ENCODE measurements around the gene SET. TPM values are rescaled to one million over a fixed set of nuclear protein-coding genes. Genes with fewer than 3 reads are reported as not detected.
A peak's percentile ranks its signal among the peaks of the same experiment; 100 is the strongest.
"Not testable (repeated sequence)": the region's sequence is repeated elsewhere in the genome, so short reads cannot be mapped to it uniquely, and the experiment has no call there.

Gene SET, protein sequence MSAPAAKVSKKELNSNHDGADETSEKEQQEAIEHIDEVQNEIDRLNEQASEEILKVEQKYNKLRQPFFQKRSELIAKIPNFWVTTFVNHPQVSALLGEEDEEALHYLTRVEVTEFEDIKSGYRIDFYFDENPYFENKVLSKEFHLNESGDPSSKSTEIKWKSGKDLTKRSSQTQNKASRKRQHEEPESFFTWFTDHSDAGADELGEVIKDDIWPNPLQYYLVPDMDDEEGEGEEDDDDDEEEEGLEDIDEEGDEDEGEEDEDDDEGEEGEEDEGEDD
- total RNA-seq (100 to 1,000 TPM; 445 to 512 TPM), polyA plus RNA-seq (ENCODE audit: insufficient read length in 2 of 2) (100 to 1,000 TPM; 398 to 461 TPM)
- long read RNA-seq, donor 1, transcript SET-201 (8 exons, 2,915 nt): major isoform, 130 of 1,010 reads
- long read RNA-seq, donor 1, partial matches to known transcripts: 875 of 1,010 reads
- long read RNA-seq, donor 1, other reads (novel, unspliced or antisense): 0 of 1,010 reads
- long read RNA-seq, donor 2, transcript SET-201 (8 exons, 2,915 nt): major isoform, 58 of 99 reads
- long read RNA-seq, donor 2, partial matches to known transcripts: 40 of 99 reads
- long read RNA-seq, donor 2, other reads (novel, unspliced or antisense): 0 of 99 reads
- long read RNA-seq, donor 3, transcript SET-201 (8 exons, 2,915 nt): major isoform, 63 of 361 reads
- long read RNA-seq, donor 3, partial matches to known transcripts: 294 of 361 reads
- long read RNA-seq, donor 3, other reads (novel, unspliced or antisense): 0 of 361 reads
- long read RNA-seq, donor 4, transcript SET-204 (8 exons, 2,850 nt): minor isoform, 7 of 979 reads
- long read RNA-seq, donor 4, transcript SET-201 (8 exons, 2,915 nt): major isoform, 89 of 979 reads
- long read RNA-seq, donor 4, partial matches to known transcripts: 881 of 979 reads
- long read RNA-seq, donor 4, other reads (novel, unspliced or antisense): 0 of 979 reads

DNA sequence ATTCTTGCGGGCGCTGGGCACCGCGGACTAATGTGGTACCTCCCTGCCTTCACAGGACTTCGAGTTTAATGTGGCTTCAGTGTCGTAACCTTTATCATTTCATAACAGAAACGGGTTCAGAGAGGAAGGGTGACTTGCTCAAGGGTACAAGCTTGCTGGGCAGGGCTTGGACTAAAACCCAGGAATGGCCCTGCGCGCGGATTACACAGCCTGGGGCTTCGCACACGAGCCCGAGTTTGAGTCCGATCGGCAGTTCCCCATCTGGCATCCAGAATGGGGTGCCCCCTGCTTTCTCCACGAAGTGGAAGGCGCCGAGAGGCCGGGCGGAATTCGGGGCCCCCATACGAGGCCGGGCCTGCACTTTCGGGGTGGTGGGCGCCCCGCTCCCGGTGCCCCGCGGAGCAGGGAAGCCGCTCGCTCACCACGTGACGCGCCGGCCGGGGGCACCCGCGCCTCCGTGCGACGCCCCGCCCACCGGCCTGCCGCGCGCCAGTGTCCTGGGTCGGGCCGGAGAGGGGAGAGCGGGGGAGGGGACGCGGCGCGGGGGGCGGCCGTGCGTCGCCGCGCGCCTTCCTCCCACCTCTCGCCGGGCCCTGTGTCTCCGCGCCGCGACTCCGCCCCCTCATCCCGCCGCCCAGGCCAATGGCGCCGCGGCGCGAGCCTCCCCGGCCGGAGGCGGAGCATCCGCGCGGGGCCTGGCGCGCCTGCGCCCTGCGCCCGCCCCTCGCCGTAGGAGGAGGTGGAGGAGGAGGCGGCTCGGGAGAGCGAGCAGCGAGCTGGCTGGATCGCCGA, at the start of gene SET:
Gene SET (plus strand): TSS at position 722 of the 792 bp plus-strand sequence. CDS start 361 bp downstream, outside the sequence.
- peak within 1 kb of the TSS; percentile 83 for H3K4me3 ChIP-seq (ENCODE audit: low read depth, low read length)
- H3K27ac ChIP-seq (ENCODE audit: low read depth, low read length): peak within 1 kb of the TSS; percentile 97
- DNase-seq (ENCODE audit: low read depth in 4 of 6, low spot score in 6 of 6): peak; percentile 79 to 98 (median 90)
- peaks cover 28% of the 10 kb centered on the region for H3K4me1 ChIP-seq (ENCODE audit: control insufficient read depth, insufficient read depth, low read length)
- H3K36me3 ChIP-seq (ENCODE audit: control insufficient read depth, insufficient read depth, low read length): peaks cover 8% of the 10 kb centered on the region
- peaks cover 6% of the 10 kb centered on the region for H3K27me3 ChIP-seq (ENCODE audit: control insufficient read depth, insufficient read depth, low read length)
- H3K9me3 ChIP-seq (ENCODE audit: control insufficient read depth, insufficient read depth, low read length): no peaks in the 10 kb centered on the region
- WGBS (ENCODE audit: insufficient coverage): 2% methylated on average over 91 of the region's 93 CpGs

DNA sequence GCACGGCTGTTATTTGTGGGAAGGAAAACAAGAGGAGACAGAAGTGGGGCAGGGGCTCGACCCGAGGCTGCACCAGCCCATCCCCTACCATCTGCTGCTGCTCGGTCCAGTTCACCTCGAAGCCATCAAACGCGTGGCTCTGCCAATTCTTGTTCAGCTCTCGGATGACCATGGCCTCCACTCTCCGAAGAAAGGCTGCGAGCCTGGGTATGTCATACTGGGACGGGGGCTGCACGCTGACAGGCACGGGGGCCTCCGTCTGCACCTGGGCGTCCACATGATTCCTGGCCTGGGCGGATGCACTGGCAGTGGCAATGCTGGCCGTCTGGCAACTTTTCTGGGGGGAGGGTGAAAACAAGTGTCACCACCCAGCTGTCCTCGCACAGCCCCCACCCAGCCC, 48.4 kb upstream of the SET start:
- no peak for DNase-seq (ENCODE audit: low read depth in 4 of 6, low spot score in 6 of 6)
- no peak overlapping the region for H3K4me3 ChIP-seq (ENCODE audit: low read depth, low read length)
- peaks cover 51% of the 10 kb centered on the region for H3K36me3 ChIP-seq (ENCODE audit: control insufficient read depth, insufficient read depth, low read length)
- whole genome bisulfite sequencing (ENCODE audit: insufficient coverage): 93% methylated on average over 15 of the region's 18 CpGs
- peaks cover 5% of the 10 kb centered on the region for H3K4me1 ChIP-seq (ENCODE audit: control insufficient read depth, insufficient read depth, low read length)
- H3K27ac ChIP-seq (ENCODE audit: low read depth, low read length): no peak overlapping the region
- no peaks in the 10 kb centered on the region for H3K27me3 ChIP-seq (ENCODE audit: control insufficient read depth, insufficient read depth, low read length)
- no peaks in the 10 kb centered on the region for H3K9me3 ChIP-seq (ENCODE audit: control insufficient read depth, insufficient read depth, low read length)

DNA sequence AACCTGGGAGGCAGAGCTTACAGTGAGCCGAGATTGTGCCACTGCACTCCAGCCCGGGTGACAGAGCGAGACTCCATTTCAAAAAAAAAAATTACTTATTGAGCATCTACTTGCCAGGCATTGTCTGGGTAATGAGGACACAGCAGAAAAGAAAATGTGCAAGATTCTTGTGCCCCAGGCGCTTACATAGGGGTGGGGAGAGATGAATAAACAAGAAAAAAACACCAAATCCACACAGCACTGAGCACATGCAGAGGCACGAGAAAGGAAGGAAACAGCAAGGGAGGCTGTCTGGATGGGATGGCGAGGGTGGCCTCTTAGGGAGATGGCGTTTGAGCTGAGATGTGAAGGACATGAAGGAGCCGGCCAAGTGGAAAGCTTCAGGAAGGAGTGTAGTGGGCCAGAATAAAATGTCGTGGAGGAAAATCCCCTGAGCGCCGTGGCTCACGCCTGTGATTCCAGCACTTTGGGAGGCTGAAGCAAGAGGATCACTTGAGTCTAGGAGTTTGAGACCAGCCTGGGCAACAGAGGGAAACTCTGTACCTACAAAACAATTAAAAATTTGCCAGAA, 46.3 kb upstream of the SET start:
- Histone ChIP-seq H3K36me3 (ENCODE audit: control insufficient read depth, insufficient read depth, low read length) (peaks cover 32% of the 10 kb centered on the region), H3K27me3 (ENCODE audit: control insufficient read depth, insufficient read depth, low read length) (no peaks in the 10 kb centered on the region), H3K4me3 (ENCODE audit: low read depth, low read length) (no peak overlapping the region), H3K27ac (ENCODE audit: low read depth, low read length) (no peak overlapping the region), H3K9me3 (ENCODE audit: control insufficient read depth, insufficient read depth, low read length) (no peaks in the 10 kb centered on the region), H3K4me1 (ENCODE audit: control insufficient read depth, insufficient read depth, low read length) (no peaks in the 10 kb centered on the region)
- DNase-seq (ENCODE audit: low read depth in 4 of 6, low spot score in 6 of 6): no peak
- WGBS (ENCODE audit: insufficient coverage): 65% methylated on average over 8 of the region's 12 CpGs

DNA sequence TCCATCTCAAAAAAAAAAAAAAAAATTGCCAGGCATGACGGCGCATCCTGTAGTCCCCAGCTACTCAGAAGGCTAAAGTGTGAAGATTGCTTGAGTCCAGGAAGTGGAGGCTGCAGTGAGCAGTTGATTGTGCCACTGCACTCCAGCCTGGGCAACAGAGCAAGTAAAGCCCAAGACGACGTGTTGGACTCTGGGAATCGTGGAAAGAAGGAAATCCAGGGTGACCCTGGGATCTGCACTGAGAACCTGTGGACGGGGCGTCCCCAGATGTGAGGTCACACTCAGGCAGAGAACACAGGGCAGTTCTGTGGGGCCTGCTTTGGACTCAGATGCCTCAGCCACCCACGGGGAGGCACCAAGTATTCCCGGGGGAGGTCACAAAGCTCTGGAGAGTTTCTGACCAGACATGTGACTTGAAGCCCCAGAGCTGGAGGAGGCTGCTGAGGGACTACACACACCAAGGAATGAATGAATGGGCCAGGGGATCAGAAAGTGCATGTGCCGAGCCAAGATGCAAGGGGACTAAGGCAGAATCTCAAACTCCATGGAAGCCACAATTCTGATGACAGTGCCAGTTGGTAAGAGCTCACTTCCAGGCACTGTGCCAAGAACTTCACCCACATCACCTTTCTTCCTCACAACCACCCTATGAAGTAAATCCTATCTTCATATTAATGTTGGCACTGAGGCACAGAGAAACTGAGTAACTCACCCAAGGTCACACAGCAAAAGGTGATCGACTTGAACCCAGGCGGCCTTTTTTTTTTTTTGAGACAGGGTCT, 45.3 kb upstream of the SET start:
- DNase-seq (ENCODE audit: low read depth in 4 of 6, low spot score in 6 of 6): no peak
- H3K27ac ChIP-seq (ENCODE audit: low read depth, low read length): no peak overlapping the region
- H3K4me3 ChIP-seq (ENCODE audit: low read depth, low read length): no peak overlapping the region
- H3K4me1 ChIP-seq (ENCODE audit: control insufficient read depth, insufficient read depth, low read length): no peaks in the 10 kb centered on the region
- peaks cover 37% of the 10 kb centered on the region for H3K36me3 ChIP-seq (ENCODE audit: control insufficient read depth, insufficient read depth, low read length)
- no peaks in the 10 kb centered on the region for H3K9me3 ChIP-seq (ENCODE audit: control insufficient read depth, insufficient read depth, low read length)
- no peaks in the 10 kb centered on the region for H3K27me3 ChIP-seq (ENCODE audit: control insufficient read depth, insufficient read depth, low read length)
- 82% methylated on average over 12 of the region's 12 CpGs for WGBS (ENCODE audit: insufficient coverage)

DNA sequence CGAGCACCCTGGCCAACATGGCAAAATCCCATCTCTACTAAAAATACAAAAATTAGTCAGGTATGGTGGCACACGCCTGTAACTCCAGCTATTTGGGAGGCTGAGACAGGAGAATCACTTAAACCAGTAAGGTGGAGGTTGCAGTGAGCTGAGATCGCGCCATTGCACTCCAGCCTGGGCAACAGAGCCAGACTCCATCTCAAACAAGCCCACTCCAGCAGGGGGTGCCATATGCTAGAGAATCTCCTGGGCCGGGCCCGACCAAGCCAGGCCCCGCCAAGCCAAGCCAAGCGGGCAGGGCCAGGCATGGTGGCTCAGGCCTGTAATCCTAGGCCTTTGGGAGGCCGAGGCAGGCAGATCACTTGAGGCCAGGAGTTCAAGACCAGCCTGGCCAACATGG, 40.8 kb upstream of the SET start:
- H3K36me3 ChIP-seq (ENCODE audit: control insufficient read depth, insufficient read depth, low read length): peaks cover 21% of the 10 kb centered on the region
- H3K4me1 ChIP-seq (ENCODE audit: control insufficient read depth, insufficient read depth, low read length); H3K27ac ChIP-seq (ENCODE audit: low read depth, low read length); H3K4me3 ChIP-seq (ENCODE audit: low read depth, low read length); H3K27me3 ChIP-seq (ENCODE audit: control insufficient read depth, insufficient read depth, low read length); H3K9me3 ChIP-seq (ENCODE audit: control insufficient read depth, insufficient read depth, low read length); DNase-seq (ENCODE audit: low read depth in 4 of 6, low spot score in 6 of 6): not testable (repeated sequence)
- 100% methylated on average over 4 of the region's 9 CpGs for WGBS (ENCODE audit: insufficient coverage)

DNA sequence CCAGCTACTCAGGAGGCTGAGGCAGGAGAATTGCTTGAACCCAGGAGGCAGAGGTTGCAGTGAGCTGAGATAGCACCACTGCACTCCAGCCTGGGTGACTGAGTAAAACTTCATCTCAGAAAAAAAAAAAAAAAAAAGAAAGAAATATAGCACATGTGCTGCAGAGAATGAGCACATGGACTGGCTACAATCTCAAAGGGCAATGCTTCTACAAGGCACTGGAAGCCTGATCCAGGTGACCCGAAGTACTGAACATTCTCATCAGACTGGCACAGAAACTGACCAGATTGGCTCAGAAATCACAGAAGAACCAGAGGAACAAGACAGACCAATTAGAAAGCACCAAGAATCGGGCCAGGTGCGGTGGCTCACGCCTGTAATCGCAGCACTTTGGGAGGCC, 37.2 kb upstream of the SET start:
- WGBS (ENCODE audit: insufficient coverage): 100% methylated on average over 5 of the region's 5 CpGs
- no peak for DNase-seq (ENCODE audit: low read depth in 4 of 6, low spot score in 6 of 6)
- H3K36me3 ChIP-seq (ENCODE audit: control insufficient read depth, insufficient read depth, low read length): peaks cover 20% of the 10 kb centered on the region
- no peaks in the 10 kb centered on the region for H3K27me3 ChIP-seq (ENCODE audit: control insufficient read depth, insufficient read depth, low read length)
- peaks cover 12% of the 10 kb centered on the region for H3K4me1 ChIP-seq (ENCODE audit: control insufficient read depth, insufficient read depth, low read length)
- H3K9me3 ChIP-seq (ENCODE audit: control insufficient read depth, insufficient read depth, low read length): no peaks in the 10 kb centered on the region
- H3K4me3 ChIP-seq (ENCODE audit: low read depth, low read length): no peak overlapping the region
- H3K27ac ChIP-seq (ENCODE audit: low read depth, low read length): no peak overlapping the region

DNA sequence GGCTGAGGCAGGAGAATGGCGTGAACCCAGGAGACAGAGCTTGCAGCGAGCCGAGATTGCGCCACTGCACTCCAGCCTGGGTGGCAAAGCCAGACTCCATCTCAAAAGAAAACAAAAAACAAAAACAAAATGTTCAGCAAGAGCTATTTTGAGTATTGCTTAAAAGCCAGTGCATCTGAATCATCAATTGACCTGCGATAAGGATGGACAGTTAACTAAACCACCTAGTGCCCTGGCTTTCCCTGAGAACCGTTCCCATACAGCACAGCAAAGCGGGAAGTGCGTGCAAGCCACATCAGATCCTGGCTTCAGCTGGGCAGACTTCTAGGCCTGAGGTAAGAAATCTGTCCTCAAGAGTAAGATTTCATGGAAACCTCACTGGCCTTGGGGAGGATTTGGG, 35.1 kb upstream of the SET start:
- no peak overlapping the region for H3K4me3 ChIP-seq (ENCODE audit: low read depth, low read length)
- no peak for DNase-seq (ENCODE audit: low read depth in 4 of 6, low spot score in 6 of 6)
- H3K4me1 ChIP-seq (ENCODE audit: control insufficient read depth, insufficient read depth, low read length): peaks cover 14% of the 10 kb centered on the region
- H3K9me3 ChIP-seq (ENCODE audit: control insufficient read depth, insufficient read depth, low read length): no peaks in the 10 kb centered on the region
- no peaks in the 10 kb centered on the region for H3K27me3 ChIP-seq (ENCODE audit: control insufficient read depth, insufficient read depth, low read length)
- 83% methylated on average over 5 of the region's 8 CpGs for whole genome bisulfite sequencing (ENCODE audit: insufficient coverage)
- H3K27ac ChIP-seq (ENCODE audit: low read depth, low read length): no peak overlapping the region
- peaks cover 9% of the 10 kb centered on the region for H3K36me3 ChIP-seq (ENCODE audit: control insufficient read depth, insufficient read depth, low read length)

DNA sequence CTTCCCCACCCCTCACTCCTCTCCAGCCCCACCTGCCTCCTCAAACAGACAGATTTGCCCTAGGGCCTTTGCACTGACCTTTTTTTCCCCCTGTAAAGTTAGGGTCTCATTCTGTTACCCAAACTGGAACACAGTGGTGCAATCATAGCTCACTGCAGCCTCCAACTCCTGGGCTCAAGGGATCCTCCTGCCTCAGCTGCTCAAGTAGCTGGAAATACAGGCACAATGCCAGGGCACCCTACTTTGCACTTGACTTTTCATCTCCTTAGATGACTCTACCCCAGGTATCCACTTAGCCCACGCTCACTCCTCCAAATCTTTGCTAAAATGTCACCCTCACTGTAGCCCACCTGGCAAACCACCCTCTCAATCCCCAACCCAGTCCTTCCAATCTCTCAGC, 34.5 kb upstream of the SET start:
- Histone ChIP-seq H3K9me3 (ENCODE audit: control insufficient read depth, insufficient read depth, low read length) (no peaks in the 10 kb centered on the region), H3K36me3 (ENCODE audit: control insufficient read depth, insufficient read depth, low read length) (peaks cover 9% of the 10 kb centered on the region), H3K27me3 (ENCODE audit: control insufficient read depth, insufficient read depth, low read length) (no peaks in the 10 kb centered on the region), H3K4me3 (ENCODE audit: low read depth, low read length) (no peak overlapping the region), H3K27ac (ENCODE audit: low read depth, low read length) (no peak overlapping the region), H3K4me1 (ENCODE audit: control insufficient read depth, insufficient read depth, low read length) (peaks cover 14% of the 10 kb centered on the region)
- DNase-seq (ENCODE audit: low read depth in 4 of 6, low spot score in 6 of 6): no peak
- 100% methylated on average over 1 of the region's 1 CpG for WGBS (ENCODE audit: insufficient coverage)
